Naive B cell (primary cell): ENCODE measurements around the gene RBMS1. TPM values are rescaled to one million over a fixed set of nuclear protein-coding genes. Genes with fewer than 3 reads are reported as not detected.
"Not testable (repeated sequence)": the region's sequence is repeated elsewhere in the genome, so short reads cannot be mapped to it uniquely, and the experiment has no call there.

ENCODE experiments used
- ATAC-seq, 2 donors: fragments of 150-1000 bp; cut with Tn5 transposase; 2 replicates each; pipeline ENCODE4 v1.10.0; 2021; ENCODE audit warnings: low read depth in 2 of 2, mild to moderate bottlenecking in 2 of 2, moderate library complexity in 2 of 2
- DNase-seq: peaks from one replicate; pipeline ENCODE4 v3.0.0; 2022
- H3K27ac Mint-ChIP-seq, 6 donors: one replicate each; pipeline ENCODE4 v1.8.0; 2020 to 2022; ENCODE audit warnings: mild to moderate bottlenecking in 6 of 6, mixed read lengths in 6 of 6, moderate library complexity in 5 of 6, inconsistent platforms in 2 of 6
- H3K27me3 Mint-ChIP-seq, 3 donors: one replicate each; pipeline ENCODE4 v1.8.0; 2021 to 2022; ENCODE audit warnings: mixed read lengths in 3 of 3, mild to moderate bottlenecking in 1 of 3
- H3K36me3 Mint-ChIP-seq, 2 donors: one replicate each; pipeline ENCODE4 v1.8.0; 2020 to 2022; ENCODE audit warnings: mixed read lengths in 2 of 2, inconsistent platforms in 1 of 2, mild to moderate bottlenecking in 1 of 2
- H3K4me1 Mint-ChIP-seq, 3 donors: one replicate each; pipeline ENCODE4 v1.8.0; 2020 to 2022; ENCODE audit warnings: mixed read lengths in 3 of 3, inconsistent platforms in 1 of 3, mild to moderate bottlenecking in 1 of 3, moderate library complexity in 1 of 3
- H3K4me3 Mint-ChIP-seq, 8 donors: one replicate each; pipeline ENCODE4 v1.8.0; 2020 to 2022; ENCODE audit warnings: mild to moderate bottlenecking in 8 of 8, mixed read lengths in 8 of 8, moderate library complexity in 8 of 8, inconsistent platforms in 2 of 8
- H3K9me3 Mint-ChIP-seq, 7 donors: one replicate each; pipeline ENCODE4 v1.8.0; 2020 to 2022; ENCODE audit warnings: mixed read lengths in 7 of 7, mild to moderate bottlenecking in 5 of 7, inconsistent platforms in 2 of 7, moderate library complexity in 1 of 7
- polyA plus RNA-seq, 6 donors: library from polyadenylated mRNA; unstranded; fragments of 300-500 nt; fragmentation: Illumina TruSeq; gene quantifications; one replicate each; pipeline ENCODE4 v1.2.3, GENCODE V29; 2021; ENCODE audit warnings: low read depth in 6 of 6

Gene RBMS1
- polyA plus RNA-seq, 6 donors from 2014 or later, result 40.1 to 89.0 (median 49.9) TPM

- ATAC-seq, result no peak
These were observed 63.6 kb downstream of the RBMS1 start for GRCh38 chr2:160430001-160430344.

GRCh38 chr2:160429248-160430000, 64.2 kb downstream of the RBMS1 start:
- H3K4me3 Mint-ChIP-seq, result peak overlapping the region in 1 of 8 donors; percentile 29
- peaks cover 36 to 41% (median 40%) of the 10 kb centered on the region in 3 donors for H3K4me1 Mint-ChIP-seq
- no peaks in the 10 kb centered on the region for H3K36me3 Mint-ChIP-seq
- H3K27ac Mint-ChIP-seq, result no peak overlapping the region
- H3K9me3 Mint-ChIP-seq, result no peaks in the 10 kb centered on the region
- no peak for ATAC-seq
- no peaks in the 10 kb centered on the region for H3K27me3 Mint-ChIP-seq
- DNase-seq, result peak; percentile 35

More at GRCh38 chr2:160430001-160430344, 63.6 kb downstream of the RBMS1 start:
- Mint-ChIP-seq H3K4me3 (peak overlapping the region in 1 of 8 donors; percentile 66), H3K9me3 (no peaks in the 10 kb centered on the region), H3K36me3 (no peaks in the 10 kb centered on the region), H3K27me3 (no peaks in the 10 kb centered on the region), H3K4me1 (peaks cover 36 to 41% (median 40%) of the 10 kb centered on the region in 3 donors), H3K27ac (no peak overlapping the region)
- DNase-seq, result no peak

- H3K9me3 Mint-ChIP-seq, result peaks cover 0 to 2% (median 0%) of the 10 kb centered on the region in 7 donors
- DNase-seq (no peak), ATAC-seq (no peak)
- H3K4me1 Mint-ChIP-seq, result peaks cover 37 to 41% (median 40%) of the 10 kb centered on the region in 3 donors
- peak overlapping the region; percentile 56 to 86 (median 72) for H3K4me3 Mint-ChIP-seq
- no peaks in the 10 kb centered on the region for H3K27me3 Mint-ChIP-seq
- H3K36me3 Mint-ChIP-seq, result no peaks in the 10 kb centered on the region
- H3K27ac Mint-ChIP-seq, result peak overlapping the region in 4 of 6 donors; percentile 2 to 89 (median 71)
These were observed 65.2 kb downstream of the RBMS1 start for GRCh38 chr2:160428405-160428763.

DNA sequence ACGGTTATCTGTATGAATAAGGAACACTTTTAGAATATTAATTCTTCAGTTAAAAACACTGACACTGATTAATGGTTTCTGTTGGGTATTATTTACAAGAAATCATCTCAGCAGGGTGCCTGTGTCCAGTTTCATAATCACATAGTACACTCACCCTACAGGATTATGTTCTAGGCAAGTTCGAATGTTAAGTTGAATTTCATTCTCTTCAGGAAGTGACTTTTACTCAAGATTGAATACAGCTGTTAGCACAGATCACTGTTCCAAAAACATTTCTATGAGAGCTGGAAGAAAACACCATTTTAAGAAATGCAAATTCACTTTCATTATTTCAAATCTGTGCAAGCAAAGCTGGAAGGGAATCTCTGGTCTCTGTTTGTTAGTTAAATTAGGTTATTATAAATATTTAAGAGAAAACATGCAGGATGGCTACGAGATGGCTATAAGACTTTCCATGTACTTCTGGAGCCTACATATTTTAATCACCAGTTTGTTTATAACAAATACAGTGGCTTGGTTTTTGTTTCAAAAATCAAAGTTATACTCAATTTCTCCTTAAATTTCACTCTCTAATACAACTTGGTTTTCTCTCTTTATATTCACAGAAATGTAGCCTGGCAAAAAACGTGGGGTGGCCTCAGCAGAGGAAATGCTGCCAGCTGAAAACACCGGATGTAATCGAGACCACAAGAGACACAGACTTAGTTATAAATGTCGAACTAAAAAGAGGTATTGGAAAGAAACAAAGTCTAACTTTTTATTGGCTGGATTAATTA, 65.8 kb downstream of the RBMS1 start:
- H3K9me3 Mint-ChIP-seq, result peaks cover 0 to 3% (median 0%) of the 10 kb centered on the region in 7 donors
- peaks cover 38 to 42% (median 41%) of the 10 kb centered on the region in 3 donors for H3K4me1 Mint-ChIP-seq
- peak overlapping the region; percentile 56 to 86 (median 72) for H3K4me3 Mint-ChIP-seq
- no peaks in the 10 kb centered on the region for H3K36me3 Mint-ChIP-seq
- ATAC-seq (peak; percentile 66 to 74), DNase-seq (peak; percentile 43)
- H3K27me3 Mint-ChIP-seq, result no peaks in the 10 kb centered on the region
- H3K27ac Mint-ChIP-seq, result peak overlapping the region in 5 of 6 donors; percentile 33 to 89 (median 68)

DNA sequence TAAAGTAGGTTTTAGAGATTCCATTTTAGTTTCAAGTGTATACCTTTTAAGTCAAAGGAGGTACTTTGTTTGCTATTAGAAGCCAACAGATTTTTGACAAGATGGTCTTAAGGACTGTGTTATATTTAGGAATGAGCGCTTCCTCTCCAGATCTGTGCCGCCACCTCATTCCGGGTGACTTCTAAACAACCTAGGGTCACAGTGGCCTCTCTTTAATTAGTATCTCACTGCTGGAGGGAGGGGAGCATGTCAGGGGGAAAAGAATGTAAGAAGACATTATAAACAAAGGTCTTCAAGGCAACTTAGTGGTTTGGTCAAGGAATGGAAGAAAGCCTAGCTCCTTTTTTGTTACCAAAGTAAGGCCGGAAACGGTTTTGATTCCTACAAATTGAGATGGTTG, 67.0 kb downstream of the RBMS1 start:
- H3K27ac Mint-ChIP-seq, result no peak overlapping the region
- DNase-seq (no peak), ATAC-seq (no peak)
- peaks cover 0 to 6% (median 0%) of the 10 kb centered on the region in 7 donors for H3K9me3 Mint-ChIP-seq
- H3K4me1 Mint-ChIP-seq, result peaks cover 37 to 51% (median 42%) of the 10 kb centered on the region in 3 donors
- H3K27me3 Mint-ChIP-seq, result no peaks in the 10 kb centered on the region
- no peak overlapping the region for H3K4me3 Mint-ChIP-seq
- no peaks in the 10 kb centered on the region for H3K36me3 Mint-ChIP-seq

GRCh38 chr2:160425434-160426151, 68.0 kb downstream of the RBMS1 start:
- no peaks in the 10 kb centered on the region for H3K36me3 Mint-ChIP-seq
- H3K27ac Mint-ChIP-seq, result peak overlapping the region in 3 of 6 donors; percentile 48 to 92 (median 86)
- H3K27me3 Mint-ChIP-seq, result no peaks in the 10 kb centered on the region
- ATAC-seq (no peak), DNase-seq (no peak)
- peaks cover 28 to 43% (median 36%) of the 10 kb centered on the region in 3 donors for H3K4me1 Mint-ChIP-seq
- H3K9me3 Mint-ChIP-seq, result peaks cover 0 to 6% (median 0%) of the 10 kb centered on the region in 7 donors
- no peak overlapping the region for H3K4me3 Mint-ChIP-seq

DNA sequence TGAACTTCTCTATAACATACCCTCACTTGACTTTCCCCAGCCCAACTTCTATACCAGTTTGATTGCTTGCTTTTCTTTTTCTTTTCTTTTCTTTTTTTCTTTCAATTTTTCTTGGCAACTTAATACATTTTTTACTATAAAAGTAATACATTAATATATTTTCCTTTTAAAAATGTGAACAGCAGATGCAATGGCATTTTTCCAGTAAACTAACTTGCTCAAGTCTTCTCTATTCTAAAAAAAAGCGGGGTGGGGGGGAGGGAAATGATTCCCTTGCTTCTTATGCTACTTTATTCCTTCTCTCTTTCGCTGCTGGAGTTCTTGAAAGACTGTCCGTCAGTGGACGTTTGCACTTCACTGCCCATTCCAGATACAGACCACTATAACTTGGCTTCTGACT, 70.5 kb downstream of the RBMS1 start:
- H3K4me3 Mint-ChIP-seq, result no peak overlapping the region
- peaks cover 18 to 38% (median 19%) of the 10 kb centered on the region in 3 donors for H3K4me1 Mint-ChIP-seq
- peak overlapping the region in 1 of 6 donors; percentile 9 for H3K27ac Mint-ChIP-seq
- peaks cover 0 to 6% (median 0%) of the 10 kb centered on the region in 7 donors for H3K9me3 Mint-ChIP-seq
- no peaks in the 10 kb centered on the region for H3K27me3 Mint-ChIP-seq
- H3K36me3 Mint-ChIP-seq, result no peaks in the 10 kb centered on the region
- no peak for ATAC-seq
- DNase-seq, result no peak

DNA sequence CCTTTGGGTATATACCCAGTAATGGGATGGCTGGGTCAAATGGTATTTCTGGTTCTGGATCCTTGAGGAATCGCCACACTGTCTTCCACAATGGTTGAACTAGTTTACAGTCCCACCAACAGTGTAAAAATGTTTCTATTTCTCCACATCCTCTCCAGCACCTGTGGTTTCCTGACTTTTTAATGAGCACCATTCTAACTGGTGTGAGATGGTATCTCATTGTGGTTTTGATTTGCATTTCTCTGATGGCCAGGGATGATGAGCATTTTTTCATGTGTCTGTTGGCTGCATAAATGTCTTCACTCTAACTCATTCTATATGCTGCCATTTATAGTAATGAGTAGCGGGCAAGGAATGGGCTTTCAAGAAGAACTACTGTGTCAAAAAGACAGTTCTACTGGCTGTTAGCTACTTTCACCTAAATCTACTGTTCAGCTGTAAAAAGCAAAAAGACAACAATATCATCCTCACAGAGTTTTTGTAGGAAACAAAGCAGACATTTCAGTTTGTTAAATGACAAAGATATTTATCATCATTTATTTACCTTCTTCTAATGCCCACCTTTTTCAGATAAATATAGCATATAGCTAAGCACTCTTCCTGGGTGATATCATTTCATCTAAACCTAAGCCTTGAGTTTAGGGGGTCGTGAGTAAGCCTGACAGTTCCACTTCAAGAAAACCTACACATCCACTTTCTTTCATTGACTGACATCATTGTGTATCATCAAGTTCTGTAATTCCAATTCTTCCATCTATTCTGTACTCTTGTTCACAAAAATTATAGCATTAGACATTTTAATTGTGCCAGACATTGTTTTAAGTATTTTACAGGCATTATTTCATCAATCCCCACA, 71.7 kb downstream of the RBMS1 start:
- Mint-ChIP-seq H3K4me1 (peaks cover 11 to 31% (median 15%) of the 10 kb centered on the region in 3 donors), H3K27ac (peak overlapping the region in 1 of 6 donors; percentile 50)
- H3K36me3 Mint-ChIP-seq, H3K27me3 Mint-ChIP-seq, H3K4me3 Mint-ChIP-seq, H3K9me3 Mint-ChIP-seq, ATAC-seq, DNase-seq: not testable (repeated sequence)

DNA sequence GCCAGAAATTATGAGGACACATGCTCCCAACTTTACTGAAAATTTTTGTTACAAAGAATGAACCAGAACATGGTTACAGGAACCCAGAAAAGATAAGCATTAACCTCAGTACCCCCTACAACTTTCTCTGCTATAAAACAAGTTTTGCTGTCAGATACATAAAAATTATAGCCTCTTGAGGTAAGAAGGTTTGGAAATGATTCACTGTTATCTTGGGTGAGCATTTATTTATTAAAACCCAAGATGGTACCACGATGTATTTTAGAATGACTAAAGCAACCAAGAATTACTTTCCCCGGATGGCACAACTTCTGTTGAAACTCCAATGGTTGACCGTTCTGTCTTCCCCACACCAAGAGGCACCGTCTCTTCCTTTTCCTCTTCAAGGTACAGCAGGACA, 72.9 kb downstream of the RBMS1 start:
- no peak overlapping the region for H3K27ac Mint-ChIP-seq
- no peak overlapping the region for H3K4me3 Mint-ChIP-seq
- H3K4me1 Mint-ChIP-seq, result peaks cover 4 to 21% (median 11%) of the 10 kb centered on the region in 3 donors
- DNase-seq, result no peak
- peaks cover 0 to 6% (median 0%) of the 10 kb centered on the region in 7 donors for H3K9me3 Mint-ChIP-seq
- ATAC-seq, result no peak
- no peaks in the 10 kb centered on the region for H3K27me3 Mint-ChIP-seq
- H3K36me3 Mint-ChIP-seq, result no peaks in the 10 kb centered on the region

DNA sequence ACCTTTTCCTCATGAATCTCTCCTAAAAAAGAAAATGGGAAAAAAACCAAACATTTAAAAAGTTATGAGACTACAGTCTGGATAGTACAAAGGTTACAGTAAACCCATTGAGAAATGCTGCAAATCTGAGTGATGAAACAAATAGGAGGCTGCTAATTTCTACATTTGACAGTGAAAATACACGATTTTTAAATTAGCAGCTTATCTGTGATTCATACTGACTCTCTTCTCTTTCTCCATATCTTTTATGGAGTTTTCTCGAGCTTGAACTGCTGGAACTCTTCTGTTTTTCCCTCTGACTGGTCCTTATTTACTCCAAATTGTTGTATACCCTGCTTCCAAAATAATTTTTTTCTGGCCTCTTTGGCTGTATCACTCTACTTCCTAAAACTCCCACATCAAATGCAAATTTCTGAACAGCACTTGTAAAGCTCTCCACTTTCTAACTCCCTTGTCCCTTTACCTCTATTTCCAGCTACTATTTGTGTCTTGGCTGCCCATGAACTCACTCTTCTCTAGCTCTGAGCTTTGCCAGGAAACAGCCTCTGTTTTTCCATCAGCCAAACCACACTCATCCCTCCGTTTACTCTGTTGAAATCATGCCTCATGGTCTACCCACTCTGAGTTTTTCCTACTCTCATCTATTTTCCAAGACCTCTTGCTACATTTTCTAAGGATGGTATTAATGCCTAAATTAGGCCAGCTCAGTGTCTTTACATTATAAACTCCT, 73.7 kb downstream of the RBMS1 start:
- H3K27ac Mint-ChIP-seq, result peak overlapping the region in 2 of 6 donors; percentile 17 to 36
- ATAC-seq, result no peak
- no peak overlapping the region for H3K4me3 Mint-ChIP-seq

GRCh38 chr2:160418853-160419252, 74.8 kb downstream of the RBMS1 start:
- Mint-ChIP-seq H3K27ac (no peak overlapping the region), H3K4me1 (peaks cover 4 to 16% (median 7%) of the 10 kb centered on the region in 3 donors), H3K9me3 (peaks cover 0 to 6% (median 0%) of the 10 kb centered on the region in 7 donors), H3K36me3 (no peaks in the 10 kb centered on the region), H3K4me3 (no peak overlapping the region), H3K27me3 (no peaks in the 10 kb centered on the region)
- no peak for ATAC-seq
- no peak for DNase-seq

More for the DNA sequence above, 73.7 kb downstream of the RBMS1 start:
- Mint-ChIP-seq H3K36me3 (no peaks in the 10 kb centered on the region), H3K4me1 (peaks cover 4 to 16% (median 7%) of the 10 kb centered on the region in 3 donors), H3K27me3 (no peaks in the 10 kb centered on the region), H3K9me3 (peaks cover 0 to 6% (median 0%) of the 10 kb centered on the region in 7 donors)
- DNase-seq, result no peak

DNA sequence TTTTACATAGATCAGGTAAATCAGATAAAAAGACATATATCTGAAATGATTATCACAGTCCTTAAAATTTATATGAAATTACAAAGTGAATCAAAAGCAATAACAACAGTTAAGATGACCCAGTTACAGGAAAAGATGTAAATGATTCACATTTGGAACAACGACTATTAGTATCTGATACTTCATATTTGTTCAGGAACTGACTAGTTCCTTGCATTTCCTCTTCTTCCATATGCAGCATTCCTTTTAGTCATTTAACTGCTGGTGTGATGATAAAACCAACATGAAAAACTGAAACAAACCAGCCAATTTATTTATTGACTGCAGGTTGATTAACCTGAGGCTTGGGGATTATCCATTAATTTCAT, 75.2 kb downstream of the RBMS1 start:
- Mint-ChIP-seq H3K4me1 (peaks cover 4 to 16% (median 6%) of the 10 kb centered on the region in 3 donors), H3K4me3 (no peak overlapping the region), H3K36me3 (no peaks in the 10 kb centered on the region), H3K9me3 (peaks cover 0 to 4% (median 0%) of the 10 kb centered on the region in 7 donors), H3K27ac (no peak overlapping the region), H3K27me3 (no peaks in the 10 kb centered on the region)
- no peak for DNase-seq
- no peak for ATAC-seq
